ENCODE measurements around the gene NXF2.
"Not testable (repeated sequence)": the region's sequence is repeated elsewhere in the genome, so short reads cannot be mapped to it uniquely, and the experiment has no call there.

The NXF2 gene

GRCh38 chrX:102246893-102247292 is at the start of gene NXF2:
NXF2 (plus strand) TSS chrX:102247167; CDS start chrX:102307079, 59,912 bp downstream.
- not testable (repeated sequence) for DNase-seq

- not testable (repeated sequence) for DNase-seq
Measured at GRCh38 chrX:102207940-102208339, 39.0 kb upstream of the NXF2 start.

GRCh38 chrX:102214986-102215385 is 32.0 kb upstream of the NXF2 start, which contains the start of gene TCP11X1:
TCP11X1 (plus strand) TSS chrX:102215301.
- not testable (repeated sequence) for DNase-seq

- not testable (repeated sequence) for DNase-seq
Measured at GRCh38 chrX:102216497-102216896, 30.5 kb upstream of the NXF2 start.

- DNase-seq: not testable (repeated sequence)
Measured at GRCh38 chrX:102235678-102236077, 11.3 kb upstream of the NXF2 start.

GRCh38 chrX:102240265-102240664 is 6.7 kb upstream of the NXF2 start:
- DNase-seq: not testable (repeated sequence)

GRCh38 chrX:102272231-102272630 is 25.3 kb downstream of the NXF2 start:
- DNase-seq: not testable (repeated sequence)

- peak; percentile 6 for DNase-seq
Measured at GRCh38 chrX:102338162-102338561, 91.2 kb downstream of the NXF2 start.

GRCh38 chrX:102339312-102340298 is 92.6 kb downstream of the NXF2 start:
- DNase-seq: peak; percentile 13

- DNase-seq: no peak
Measured at GRCh38 chrX:102341867-102342266, 94.9 kb downstream of the NXF2 start.

GRCh38 chrX:102345916-102346315 is 98.9 kb downstream of the NXF2 start:
- DNase-seq: peak; percentile 52

Data from right forelimb (tissue), 1 donor.